ENCODE data around the gene ZFY. TPM values are rescaled to one million over a fixed set of nuclear protein-coding genes. Genes with fewer than 3 reads are reported as not detected.

The ZFY gene
- total and polyA plus RNA-seq, 4 donors, result 2.6 to 15.4 TPM; not detected in 2

DNA sequence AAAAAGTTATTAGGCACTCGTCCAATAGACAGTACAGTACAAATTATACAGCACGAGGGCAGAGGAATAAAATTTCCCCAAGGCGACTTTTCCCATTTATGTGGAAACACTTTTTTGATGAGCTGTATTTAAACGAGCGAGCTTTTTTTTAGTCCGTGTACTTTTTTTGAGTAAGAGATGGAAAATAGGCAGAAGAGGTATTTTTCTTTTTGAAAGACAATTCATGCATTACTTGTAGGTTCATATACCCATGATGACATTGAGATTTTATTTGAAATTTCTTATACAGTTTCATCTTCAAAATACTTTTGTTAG, 1.2 kb downstream of the ZFY start:
- Histone ChIP-seq H3K4me3 (ENCODE audit: low read depth in 1 of 3, low read length in 3 of 3) (peak overlapping the region in 2 of 3 donors; percentile 38 to 65), H3K4me1 (ENCODE audit: control insufficient read depth in 4 of 4, insufficient read depth in 4 of 4, low read length in 3 of 4) (peaks cover 0 to 3% (median 0%) of the 10 kb centered on the region in 4 donors), H3K27ac (ENCODE audit: low read depth in 1 of 2, low read length in 2 of 2) (peak overlapping the region in 1 of 2 donors; percentile 57), H3K9ac (ENCODE audit: low read depth in 1 of 2, low read length in 2 of 2) (peak overlapping the region in 1 of 2 donors; percentile 86), H3K36me3 (ENCODE audit: control insufficient read depth in 4 of 4, insufficient read depth in 3 of 4, low read depth in 1 of 4, low read length in 3 of 4) (peaks cover 0 to 2% (median 0%) of the 10 kb centered on the region in 4 donors), H3K9me3 (ENCODE audit: control insufficient read depth in 4 of 4, low read length in 3 of 4) (no peaks in the 10 kb centered on the region), H3K27me3 (ENCODE audit: control insufficient read depth in 4 of 4, insufficient read depth in 4 of 4, low read length in 3 of 4) (no peaks in the 10 kb centered on the region)
- TF ChIP-seq RXRA (IDR thresholded peaks at IDR 0.05) (no peak), FOXA2 (IDR thresholded peaks at IDR 0.05) (no peak), YY1 (IDR thresholded peaks at IDR 0.05) (no peak), HNF4A (conservative IDR thresholded peaks at IDR 0.05) (no peak), RAD21 (IDR thresholded peaks at IDR 0.05) (no peak), TAF1 (conservative IDR thresholded peaks at IDR 0.05) (no peak), EGR1 (IDR thresholded peaks at IDR 0.05; ENCODE audit: low read depth in 2 of 2) (no peak), FOXA1 (IDR thresholded peaks at IDR 0.05) (no peak), NR2F2 (IDR thresholded peaks at IDR 0.05) (no peak), GABPA (IDR thresholded peaks at IDR 0.05 in 1 of 2, conservative IDR thresholded peaks at IDR 0.05 in 1 of 2) (no peak), HNF4G (IDR thresholded peaks at IDR 0.05) (no peak), SP1 (IDR thresholded peaks at IDR 0.05) (no peak)
- TF ChIP-seq, protein P1, sequence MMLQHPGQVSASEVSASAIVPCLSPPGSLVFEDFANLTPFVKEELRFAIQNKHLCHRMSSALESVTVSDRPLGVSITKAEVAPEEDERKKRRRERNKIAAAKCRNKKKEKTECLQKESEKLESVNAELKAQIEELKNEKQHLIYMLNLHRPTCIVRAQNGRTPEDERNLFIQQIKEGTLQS (IDR thresholded peaks at IDR 0.05), result no peak
- TF ChIP-seq, protein P2, sequence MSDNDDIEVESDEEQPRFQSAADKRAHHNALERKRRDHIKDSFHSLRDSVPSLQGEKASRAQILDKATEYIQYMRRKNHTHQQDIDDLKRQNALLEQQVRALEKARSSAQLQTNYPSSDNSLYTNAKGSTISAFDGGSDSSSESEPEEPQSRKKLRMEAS (IDR thresholded peaks at IDR 0.05), result no peak
- TF ChIP-seq, protein P3, sequence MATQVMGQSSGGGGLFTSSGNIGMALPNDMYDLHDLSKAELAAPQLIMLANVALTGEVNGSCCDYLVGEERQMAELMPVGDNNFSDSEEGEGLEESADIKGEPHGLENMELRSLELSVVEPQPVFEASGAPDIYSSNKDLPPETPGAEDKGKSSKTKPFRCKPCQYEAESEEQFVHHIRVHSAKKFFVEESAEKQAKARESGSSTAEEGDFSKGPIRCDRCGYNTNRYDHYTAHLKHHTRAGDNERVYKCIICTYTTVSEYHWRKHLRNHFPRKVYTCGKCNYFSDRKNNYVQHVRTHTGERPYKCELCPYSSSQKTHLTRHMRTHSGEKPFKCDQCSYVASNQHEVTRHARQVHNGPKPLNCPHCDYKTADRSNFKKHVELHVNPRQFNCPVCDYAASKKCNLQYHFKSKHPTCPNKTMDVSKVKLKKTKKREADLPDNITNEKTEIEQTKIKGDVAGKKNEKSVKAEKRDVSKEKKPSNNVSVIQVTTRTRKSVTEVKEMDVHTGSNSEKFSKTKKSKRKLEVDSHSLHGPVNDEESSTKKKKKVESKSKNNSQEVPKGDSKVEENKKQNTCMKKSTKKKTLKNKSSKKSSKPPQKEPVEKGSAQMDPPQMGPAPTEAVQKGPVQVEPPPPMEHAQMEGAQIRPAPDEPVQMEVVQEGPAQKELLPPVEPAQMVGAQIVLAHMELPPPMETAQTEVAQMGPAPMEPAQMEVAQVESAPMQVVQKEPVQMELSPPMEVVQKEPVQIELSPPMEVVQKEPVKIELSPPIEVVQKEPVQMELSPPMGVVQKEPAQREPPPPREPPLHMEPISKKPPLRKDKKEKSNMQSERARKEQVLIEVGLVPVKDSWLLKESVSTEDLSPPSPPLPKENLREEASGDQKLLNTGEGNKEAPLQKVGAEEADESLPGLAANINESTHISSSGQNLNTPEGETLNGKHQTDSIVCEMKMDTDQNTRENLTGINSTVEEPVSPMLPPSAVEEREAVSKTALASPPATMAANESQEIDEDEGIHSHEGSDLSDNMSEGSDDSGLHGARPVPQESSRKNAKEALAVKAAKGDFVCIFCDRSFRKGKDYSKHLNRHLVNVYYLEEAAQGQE (IDR thresholded peaks at IDR 0.05), result no peak
- TF ChIP-seq, protein P4, sequence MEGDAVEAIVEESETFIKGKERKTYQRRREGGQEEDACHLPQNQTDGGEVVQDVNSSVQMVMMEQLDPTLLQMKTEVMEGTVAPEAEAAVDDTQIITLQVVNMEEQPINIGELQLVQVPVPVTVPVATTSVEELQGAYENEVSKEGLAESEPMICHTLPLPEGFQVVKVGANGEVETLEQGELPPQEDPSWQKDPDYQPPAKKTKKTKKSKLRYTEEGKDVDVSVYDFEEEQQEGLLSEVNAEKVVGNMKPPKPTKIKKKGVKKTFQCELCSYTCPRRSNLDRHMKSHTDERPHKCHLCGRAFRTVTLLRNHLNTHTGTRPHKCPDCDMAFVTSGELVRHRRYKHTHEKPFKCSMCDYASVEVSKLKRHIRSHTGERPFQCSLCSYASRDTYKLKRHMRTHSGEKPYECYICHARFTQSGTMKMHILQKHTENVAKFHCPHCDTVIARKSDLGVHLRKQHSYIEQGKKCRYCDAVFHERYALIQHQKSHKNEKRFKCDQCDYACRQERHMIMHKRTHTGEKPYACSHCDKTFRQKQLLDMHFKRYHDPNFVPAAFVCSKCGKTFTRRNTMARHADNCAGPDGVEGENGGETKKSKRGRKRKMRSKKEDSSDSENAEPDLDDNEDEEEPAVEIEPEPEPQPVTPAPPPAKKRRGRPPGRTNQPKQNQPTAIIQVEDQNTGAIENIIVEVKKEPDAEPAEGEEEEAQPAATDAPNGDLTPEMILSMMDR (IDR thresholded peaks at IDR 0.05; ENCODE audit: low read depth, low read length, missing input control), result no peak
- TF ChIP-seq, protein P5, sequence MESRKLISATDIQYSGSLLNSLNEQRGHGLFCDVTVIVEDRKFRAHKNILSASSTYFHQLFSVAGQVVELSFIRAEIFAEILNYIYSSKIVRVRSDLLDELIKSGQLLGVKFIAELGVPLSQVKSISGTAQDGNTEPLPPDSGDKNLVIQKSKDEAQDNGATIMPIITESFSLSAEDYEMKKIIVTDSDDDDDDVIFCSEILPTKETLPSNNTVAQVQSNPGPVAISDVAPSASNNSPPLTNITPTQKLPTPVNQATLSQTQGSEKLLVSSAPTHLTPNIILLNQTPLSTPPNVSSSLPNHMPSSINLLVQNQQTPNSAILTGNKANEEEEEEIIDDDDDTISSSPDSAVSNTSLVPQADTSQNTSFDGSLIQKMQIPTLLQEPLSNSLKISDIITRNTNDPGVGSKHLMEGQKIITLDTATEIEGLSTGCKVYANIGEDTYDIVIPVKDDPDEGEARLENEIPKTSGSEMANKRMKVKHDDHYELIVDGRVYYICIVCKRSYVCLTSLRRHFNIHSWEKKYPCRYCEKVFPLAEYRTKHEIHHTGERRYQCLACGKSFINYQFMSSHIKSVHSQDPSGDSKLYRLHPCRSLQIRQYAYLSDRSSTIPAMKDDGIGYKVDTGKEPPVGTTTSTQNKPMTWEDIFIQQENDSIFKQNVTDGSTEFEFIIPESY (IDR thresholded peaks at IDR 0.05), result no peak
- WGBS, result under 1% methylated on average over 6 of the region's 6 CpGs
- no peak for DNase-seq (ENCODE audit: low spot score)

Data from liver (tissue), 9 donors.